ENCODE measurements around the gene KRTAP10-2.

DNA sequence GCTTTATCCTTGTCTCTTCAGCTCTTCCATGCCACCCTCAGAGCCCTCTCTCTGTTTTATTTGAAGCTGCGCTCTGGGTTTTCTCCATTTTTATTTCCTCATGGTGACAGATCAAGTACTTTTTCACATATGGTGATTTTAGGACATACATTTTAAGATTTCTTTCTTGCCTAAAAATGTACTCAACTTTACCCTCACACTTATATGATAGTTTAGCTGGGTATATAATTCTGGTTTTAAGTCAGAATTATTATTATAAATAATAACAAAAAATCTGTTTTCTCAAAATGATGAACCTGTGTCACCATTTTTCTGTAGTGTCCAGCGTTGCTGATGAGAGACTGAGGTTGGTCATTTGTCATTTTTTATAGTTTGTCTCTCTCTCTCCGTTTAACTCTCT lies 29.9 kb upstream of the KRTAP10-2 start:
- TF ChIP-seq, protein P1, sequence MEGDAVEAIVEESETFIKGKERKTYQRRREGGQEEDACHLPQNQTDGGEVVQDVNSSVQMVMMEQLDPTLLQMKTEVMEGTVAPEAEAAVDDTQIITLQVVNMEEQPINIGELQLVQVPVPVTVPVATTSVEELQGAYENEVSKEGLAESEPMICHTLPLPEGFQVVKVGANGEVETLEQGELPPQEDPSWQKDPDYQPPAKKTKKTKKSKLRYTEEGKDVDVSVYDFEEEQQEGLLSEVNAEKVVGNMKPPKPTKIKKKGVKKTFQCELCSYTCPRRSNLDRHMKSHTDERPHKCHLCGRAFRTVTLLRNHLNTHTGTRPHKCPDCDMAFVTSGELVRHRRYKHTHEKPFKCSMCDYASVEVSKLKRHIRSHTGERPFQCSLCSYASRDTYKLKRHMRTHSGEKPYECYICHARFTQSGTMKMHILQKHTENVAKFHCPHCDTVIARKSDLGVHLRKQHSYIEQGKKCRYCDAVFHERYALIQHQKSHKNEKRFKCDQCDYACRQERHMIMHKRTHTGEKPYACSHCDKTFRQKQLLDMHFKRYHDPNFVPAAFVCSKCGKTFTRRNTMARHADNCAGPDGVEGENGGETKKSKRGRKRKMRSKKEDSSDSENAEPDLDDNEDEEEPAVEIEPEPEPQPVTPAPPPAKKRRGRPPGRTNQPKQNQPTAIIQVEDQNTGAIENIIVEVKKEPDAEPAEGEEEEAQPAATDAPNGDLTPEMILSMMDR (IDR thresholded peaks at IDR 0.05; ENCODE audit: insufficient read depth, low read length, poor library complexity, severe bottlenecking): no peak
- no peak for TF ChIP-seq EZH2phosphoT487 (conservative IDR thresholded peaks at IDR 0.05; ENCODE audit: low read length)
